ENCODE measurements around the gene KNDC1.
"Not testable (repeated sequence)": the region's sequence is repeated elsewhere in the genome, so short reads cannot be mapped to it uniquely, and the experiment has no call there.

The KNDC1 gene

GRCh38 chr10:133162910-133163856 lies 3.2 kb downstream of the KNDC1 start:
- no peak for DNase-seq

- no peak for DNase-seq
Measured at GRCh38 chr10:133163889-133164815, 4.1 kb downstream of the KNDC1 start.

GRCh38 chr10:133164816-133165555 lies 5.0 kb downstream of the KNDC1 start:
- no peak for DNase-seq

- no peak for DNase-seq
Measured at GRCh38 chr10:133165556-133166503, 5.8 kb downstream of the KNDC1 start.

GRCh38 chr10:133166504-133166827 lies 6.4 kb downstream of the KNDC1 start:
- no peak for DNase-seq

- DNase-seq = no peak
Measured at GRCh38 chr10:133166828-133167692, 7.0 kb downstream of the KNDC1 start.

GRCh38 chr10:133167693-133168616 lies 7.9 kb downstream of the KNDC1 start:
- DNase-seq = no peak

- DNase-seq = no peak
Measured at GRCh38 chr10:133168617-133169031, 8.6 kb downstream of the KNDC1 start.

- no peak for DNase-seq
Measured at GRCh38 chr10:133169173-133169947, 9.3 kb downstream of the KNDC1 start.

GRCh38 chr10:133170092-133170491 lies 10.1 kb downstream of the KNDC1 start:
- no peak for DNase-seq

GRCh38 chr10:133173860-133174640 lies 14.0 kb downstream of the KNDC1 start:
- DNase-seq = no peak

- DNase-seq = no peak
Measured at GRCh38 chr10:133174689-133175263, 14.8 kb downstream of the KNDC1 start.

GRCh38 chr10:133175624-133176023 lies 15.6 kb downstream of the KNDC1 start:
- not testable (repeated sequence) for DNase-seq

- DNase-seq = no peak
Measured at GRCh38 chr10:133176546-133176945, 16.5 kb downstream of the KNDC1 start.

GRCh38 chr10:133177380-133178157 lies 17.6 kb downstream of the KNDC1 start:
- no peak for DNase-seq

- DNase-seq = no peak
Measured at GRCh38 chr10:133178357-133179127, 18.5 kb downstream of the KNDC1 start.

Data from Kasumi-1 (cell line).